GM21381 (cell line): ENCODE data around the gene LRP8.
"Not testable (repeated sequence)": the region's sequence is repeated elsewhere in the genome, so short reads cannot be mapped to it uniquely, and the experiment has no call there.

Experiments
- ATAC-seq: cut with Tn5 transposase; IDR thresholded peaks from one replicate; pipeline ENCODE4 v1.9.1; 2021; ENCODE audit warnings: mild to moderate bottlenecking, moderate library complexity; ENCODE audit not compliant: unreplicated experiment

LRP8 gene

DNA sequence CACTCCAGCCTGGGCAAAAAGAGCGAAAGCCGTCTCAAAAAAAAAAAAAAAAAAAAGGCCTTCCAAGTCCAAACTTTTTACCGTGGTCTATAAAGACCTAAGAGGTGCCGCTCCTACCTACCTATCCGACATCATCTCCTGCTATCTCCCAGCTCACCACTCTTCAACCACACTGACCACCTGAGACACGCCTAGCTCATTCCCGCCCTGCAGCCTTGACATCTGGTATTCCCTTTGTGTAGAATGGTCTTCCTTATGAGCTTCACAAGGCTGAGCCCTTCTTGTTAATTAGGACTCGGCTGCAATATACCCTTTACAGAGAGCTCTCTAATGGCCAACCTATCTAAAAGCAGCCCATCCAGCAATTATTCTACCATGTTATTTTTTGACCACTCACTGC is 90.2 kb downstream of the LRP8 start:
- no peak for ATAC-seq

DNA sequence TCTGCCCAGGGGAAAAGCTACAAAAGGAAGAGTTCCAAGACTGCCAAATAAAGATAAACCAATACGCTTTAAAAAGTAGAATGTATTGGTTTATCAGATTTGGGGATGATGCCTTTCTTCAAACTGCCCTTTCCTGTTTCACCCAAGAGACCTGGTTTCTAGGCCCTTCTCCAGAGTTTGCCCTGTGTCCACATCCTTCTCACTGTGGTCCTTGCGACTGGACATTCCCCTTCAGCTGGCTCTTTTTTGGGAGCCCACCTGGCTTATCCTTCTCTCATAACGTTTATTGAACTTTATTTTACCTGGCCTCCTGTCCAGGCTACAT is 106.9 kb downstream of the LRP8 start:
- no peak for ATAC-seq

DNA sequence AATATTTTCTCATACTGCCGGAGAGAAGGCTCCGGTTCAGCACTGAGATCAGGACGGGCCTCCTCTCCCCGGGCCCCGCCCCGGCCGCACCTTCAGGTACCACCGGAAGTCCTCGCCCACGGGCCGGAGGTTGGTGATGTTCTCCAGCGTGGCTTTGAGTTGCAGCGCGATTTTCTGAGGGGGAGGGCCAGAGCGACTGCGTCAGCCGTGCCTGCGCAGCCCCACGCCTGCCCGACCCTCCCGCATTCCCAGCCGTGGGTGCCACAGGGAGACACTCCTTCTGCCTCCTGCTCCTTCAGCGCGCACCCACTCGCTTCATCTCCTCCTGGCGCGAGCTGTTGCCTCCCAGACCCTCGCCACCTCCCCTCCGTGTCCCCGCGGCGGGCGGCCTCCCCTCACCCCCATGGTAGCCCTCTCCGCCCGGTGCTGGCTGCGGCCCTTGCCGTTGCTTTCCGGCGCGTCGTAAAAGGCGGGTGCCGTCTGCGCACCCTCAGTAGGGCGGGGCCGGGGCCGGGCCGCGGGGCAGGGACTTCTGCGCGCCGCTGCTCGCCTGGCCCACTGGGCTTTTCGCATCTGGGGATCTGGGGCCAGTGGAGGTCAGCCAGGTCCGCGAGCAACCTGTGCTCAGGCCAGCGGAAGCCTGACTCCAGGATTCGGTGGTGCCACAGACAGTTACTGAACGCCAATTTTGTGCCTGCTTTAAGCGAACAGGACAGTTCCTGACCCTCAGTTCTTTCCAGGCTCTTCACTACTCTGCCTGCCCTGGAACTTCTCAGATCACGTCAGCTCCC is 107.5 kb downstream of the LRP8 start, which contains the start of gene CZIB:
CZIB (minus strand) TSS at position 464 of the 791 bp plus-strand sequence; CDS start at position 405, 59 bp downstream.
- peak; percentile 92 for ATAC-seq

DNA sequence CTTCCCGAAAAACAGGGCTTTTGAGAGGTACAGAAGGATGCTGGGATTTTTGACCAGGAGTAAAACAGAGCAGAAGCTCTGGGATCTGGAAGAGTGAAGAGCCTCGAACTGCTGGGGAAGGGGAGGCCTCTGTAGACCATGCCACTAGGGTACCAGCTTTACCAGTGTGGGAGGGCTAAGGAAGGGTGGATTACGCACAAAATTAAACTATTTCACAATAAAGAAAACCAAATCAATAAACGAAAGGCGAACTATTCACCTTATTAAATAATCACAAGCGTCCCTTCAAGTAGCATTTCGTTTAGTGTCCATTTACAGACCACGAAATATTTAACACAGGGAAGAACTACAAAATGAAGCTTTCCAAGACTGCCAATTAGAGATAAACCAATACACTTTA is 108.2 kb downstream of the LRP8 start:
- no peak for ATAC-seq

DNA sequence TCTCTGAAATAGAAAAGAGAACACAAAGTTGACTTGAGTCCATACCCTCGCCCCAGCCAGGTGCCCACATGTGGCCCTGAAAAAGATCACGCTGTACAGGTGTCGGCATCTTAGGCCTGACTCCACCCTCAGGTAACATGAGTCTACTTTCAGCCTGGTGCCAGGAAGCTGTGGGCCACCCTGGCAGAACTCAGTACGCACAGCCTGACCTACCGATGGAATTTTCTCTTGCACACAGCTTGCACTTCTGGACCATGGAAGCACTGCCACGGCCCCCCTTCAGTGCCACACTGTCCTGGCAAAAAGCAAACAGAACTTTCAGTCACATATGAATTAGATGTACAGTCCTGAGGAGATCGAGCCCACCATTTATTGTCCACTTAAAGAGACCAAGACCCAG is 109.7 kb downstream of the LRP8 start:
- ATAC-seq = no peak

DNA sequence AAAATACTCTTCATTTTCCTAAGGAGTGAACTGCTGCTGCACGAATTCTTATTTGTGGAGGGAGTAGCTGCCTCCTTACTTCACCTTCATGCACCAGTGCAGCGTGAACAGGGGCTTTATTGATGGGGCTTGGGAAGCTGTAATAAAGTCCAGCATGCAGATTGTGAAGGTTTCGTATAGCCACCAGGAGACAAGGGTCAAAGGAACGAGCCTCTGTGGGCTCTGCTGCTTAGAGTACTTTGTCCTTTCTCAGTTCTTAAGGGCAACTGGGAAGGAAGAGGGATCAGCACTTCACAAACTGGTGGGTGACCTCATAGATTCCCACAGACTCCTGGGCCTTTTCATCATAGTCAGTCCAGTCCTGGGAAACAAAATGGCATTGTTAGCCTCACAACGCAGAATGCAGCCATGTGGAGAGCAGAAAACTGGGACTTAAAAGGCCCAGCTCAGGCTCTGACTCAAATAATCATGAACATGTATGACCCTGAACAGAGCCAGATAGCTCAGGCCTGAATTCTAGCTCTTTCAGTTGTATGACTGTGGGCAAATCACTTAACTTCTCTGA is 113.4 kb downstream of the LRP8 start:
- no peak for ATAC-seq

DNA sequence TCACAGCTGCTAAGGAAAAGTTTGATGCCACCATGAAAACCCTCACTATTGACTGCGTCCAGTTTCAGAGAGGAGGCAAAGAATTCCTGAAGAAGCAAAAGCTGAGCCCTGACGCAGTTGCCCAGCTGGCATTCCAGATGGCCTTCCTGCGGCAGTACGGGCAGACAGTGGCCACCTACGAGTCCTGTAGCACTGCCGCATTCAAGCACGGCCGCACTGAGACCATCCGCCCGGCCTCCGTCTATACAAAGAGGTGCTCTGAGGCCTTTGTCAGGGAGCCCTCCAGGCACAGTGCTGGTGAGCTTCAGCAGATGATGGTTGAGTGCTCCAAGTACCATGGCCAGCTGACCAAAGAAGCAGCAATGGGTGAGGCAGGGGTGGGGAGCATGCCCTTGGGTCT is 116.9 kb downstream of the LRP8 start:
- no peak for ATAC-seq

DNA sequence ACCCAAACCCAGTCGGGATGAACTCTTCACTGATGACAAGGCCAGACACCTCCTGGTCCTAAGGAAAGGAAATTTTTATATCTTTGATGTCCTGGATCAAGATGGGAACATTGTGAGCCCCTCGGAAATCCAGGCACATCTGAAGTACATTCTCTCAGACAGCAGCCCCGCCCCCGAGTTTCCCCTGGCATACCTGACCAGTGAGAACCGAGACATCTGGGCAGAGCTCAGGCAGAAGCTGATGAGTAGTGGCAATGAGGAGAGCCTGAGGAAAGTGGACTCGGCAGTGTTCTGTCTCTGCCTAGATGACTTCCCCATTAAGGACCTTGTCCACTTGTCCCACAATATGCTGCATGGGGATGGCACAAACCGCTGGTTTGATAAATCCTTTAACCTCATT is 117.5 kb downstream of the LRP8 start:
- no peak for ATAC-seq

DNA sequence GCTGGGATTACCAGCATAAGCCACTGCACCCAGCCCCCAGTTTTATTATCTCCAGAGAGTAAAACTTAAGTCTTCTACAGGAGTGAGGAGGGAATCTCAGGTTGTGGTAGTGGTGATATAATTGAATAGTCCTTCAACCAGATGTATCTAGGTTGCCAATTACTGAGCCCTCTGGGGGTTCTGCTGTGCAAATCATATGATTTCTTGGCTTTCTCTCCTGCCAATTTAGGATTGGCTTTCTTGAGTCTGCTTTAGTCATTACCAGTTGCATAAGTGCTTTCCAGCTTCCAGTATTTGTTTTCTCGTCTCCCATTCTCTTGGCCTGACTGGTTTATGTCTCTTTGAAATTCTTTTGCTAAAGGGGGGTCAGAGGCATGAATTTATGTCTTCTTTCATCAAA is 120.1 kb downstream of the LRP8 start:
- no peak for ATAC-seq

DNA sequence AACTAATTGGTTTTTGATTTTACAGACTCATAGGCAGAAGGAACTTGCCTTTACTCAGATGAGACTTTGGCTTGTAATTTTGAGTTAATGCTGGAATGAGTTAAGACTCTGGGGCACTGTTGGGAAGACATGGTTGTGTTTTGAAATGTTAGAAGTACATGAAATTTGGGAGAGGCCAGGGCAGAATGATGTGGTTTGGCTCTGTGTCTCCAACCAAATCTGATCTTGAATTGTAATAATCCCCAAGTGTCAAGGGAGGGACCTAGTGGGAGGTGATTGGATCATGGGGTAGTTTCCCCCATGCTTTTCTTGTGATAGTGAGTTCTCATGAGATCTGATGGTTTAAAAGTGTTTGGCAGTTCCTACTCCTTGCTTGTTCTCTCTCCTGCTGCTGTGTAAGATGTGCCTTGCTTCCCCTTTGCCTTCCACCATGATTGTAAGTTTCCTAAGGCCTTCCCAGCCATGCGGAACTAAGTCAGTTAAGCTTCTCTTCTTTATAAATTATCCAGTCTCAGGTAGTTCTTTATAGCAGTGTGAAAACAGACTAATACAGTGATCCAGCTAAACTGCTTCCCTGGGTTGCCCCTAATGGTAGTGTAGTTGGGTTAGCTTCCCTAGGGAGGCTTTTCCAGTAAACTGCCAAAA is 121.0 kb downstream of the LRP8 start:
- ATAC-seq = no peak

DNA sequence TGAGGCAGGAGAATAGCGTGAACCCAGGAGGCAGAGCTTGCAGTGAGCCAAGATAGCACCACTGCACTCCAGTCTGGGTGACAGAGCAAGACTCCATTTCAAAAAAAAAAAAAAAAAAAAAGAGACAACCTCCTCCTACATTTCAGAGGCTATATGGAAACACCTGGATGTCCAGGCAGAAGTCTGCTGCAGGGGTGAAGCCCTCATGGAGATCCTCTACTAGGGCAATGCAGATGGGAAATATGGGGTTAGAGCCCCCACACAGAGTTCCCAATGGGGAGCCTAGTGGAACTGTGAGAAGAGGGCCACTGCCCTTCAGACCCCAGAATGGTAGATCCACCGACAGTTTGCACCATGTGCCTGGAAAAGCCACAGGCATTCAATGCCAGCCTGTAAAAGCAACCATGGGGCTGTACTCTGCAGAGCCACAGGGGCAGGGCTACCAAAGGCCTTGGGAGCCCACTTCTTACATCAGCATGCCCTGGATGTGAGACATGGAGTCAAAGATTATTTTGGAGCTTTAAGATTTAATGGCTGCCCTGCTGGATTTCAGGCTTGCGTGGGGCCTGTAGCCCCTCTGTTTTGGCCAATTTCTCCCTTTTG is 121.7 kb downstream of the LRP8 start:
- not testable (repeated sequence) for ATAC-seq

DNA sequence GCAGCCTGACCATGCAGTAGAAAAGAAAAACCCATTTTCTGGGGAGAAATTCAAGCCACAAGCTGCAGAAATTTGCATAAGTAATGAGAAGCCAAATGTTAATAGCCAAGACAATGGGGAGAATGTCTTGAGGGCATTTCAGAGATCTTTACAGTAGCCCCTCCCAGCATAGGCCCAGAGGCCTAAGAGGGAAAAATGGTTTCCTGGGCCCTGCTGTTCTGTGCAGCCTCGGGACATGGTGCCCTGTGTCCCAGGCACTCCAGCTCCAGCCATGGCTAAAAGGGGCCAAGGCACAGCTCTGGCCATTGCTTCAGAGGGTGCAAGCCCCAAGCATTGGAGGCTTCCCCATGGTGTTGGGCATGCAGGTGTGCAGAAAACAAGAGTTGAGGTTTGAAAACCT is 122.4 kb downstream of the LRP8 start:
- not testable (repeated sequence) for ATAC-seq

DNA sequence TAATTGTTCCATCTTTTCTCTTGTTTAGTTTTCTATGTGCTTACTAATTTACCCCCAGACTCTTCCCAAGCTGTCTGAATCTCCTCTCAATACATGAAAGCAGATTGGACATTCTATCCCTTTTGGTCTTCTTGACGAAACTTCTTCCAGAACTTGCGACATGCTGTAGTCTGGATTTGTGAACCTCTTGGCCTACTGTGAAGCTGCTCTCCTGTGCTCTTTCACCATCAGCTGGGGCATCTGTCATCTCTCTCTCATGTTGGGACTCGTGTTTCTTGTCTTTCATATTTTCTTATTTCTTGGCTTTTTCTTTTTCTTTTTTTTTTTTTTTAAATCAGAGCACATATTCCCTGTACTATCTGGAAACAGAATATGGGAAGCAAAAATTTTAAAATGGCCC is 124.4 kb downstream of the LRP8 start:
- ATAC-seq = no peak

DNA sequence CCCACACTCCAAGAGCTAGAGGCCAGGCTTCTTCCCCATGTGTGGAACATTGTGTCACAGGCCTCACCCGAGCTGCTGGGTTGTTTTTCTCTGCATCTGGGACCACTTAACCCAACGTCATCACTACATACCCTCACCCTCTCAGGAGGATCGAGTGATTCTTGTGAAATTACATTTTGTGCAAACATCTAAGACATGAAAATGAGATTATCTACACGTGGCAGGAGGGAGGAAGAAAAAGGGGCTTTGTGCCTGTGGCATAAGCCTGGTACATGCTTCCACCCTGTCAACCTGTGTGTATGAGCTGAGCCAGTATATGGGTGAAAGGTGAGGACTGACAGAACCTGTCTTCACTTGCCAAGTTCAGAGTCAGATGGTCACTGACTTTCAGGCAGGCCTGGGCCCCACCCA is 129.6 kb downstream of the LRP8 start:
- no peak for ATAC-seq

DNA sequence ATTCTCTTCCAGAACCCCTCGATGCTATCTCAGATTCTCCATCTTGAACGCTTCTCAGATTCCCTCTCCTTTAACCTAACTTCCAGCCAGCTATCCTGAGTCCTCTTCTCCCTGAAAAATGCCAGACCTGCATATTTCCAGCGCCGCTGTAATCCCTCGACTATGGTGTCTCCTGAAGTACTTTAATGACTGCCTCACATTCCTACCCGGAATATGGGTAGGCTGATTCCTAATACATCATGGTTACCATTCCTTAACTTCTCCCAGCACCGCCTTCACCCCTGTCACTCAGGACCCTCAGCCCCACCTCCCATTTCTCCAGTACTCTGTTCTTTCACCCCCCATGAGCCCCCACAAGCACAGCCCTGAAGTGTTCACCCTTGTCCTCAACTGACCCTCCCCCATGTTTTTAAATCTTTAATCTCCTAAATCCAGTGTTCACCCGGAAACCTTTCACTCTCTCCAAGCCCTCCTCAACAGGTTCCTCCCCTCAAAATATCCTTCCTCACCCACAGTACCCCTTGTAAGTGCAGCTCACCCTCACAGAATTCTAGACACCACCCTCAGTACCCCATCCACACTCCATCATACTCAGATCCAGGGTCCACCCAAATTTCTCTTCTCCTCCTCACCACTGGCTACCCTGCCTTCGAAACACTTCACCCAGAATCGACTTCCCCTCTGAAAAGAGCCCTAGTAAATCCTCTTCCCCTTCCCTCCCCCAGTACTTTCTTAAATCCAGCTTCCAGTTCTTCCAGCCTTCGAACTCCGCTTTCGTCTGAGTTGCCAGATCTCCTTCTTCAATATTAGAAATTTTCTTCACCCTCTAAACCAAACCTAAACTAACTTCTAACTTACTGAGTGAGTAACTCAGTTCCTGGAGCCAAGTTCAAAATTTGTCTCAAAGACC is 130.3 kb downstream of the LRP8 start:
- no peak for ATAC-seq

DNA sequence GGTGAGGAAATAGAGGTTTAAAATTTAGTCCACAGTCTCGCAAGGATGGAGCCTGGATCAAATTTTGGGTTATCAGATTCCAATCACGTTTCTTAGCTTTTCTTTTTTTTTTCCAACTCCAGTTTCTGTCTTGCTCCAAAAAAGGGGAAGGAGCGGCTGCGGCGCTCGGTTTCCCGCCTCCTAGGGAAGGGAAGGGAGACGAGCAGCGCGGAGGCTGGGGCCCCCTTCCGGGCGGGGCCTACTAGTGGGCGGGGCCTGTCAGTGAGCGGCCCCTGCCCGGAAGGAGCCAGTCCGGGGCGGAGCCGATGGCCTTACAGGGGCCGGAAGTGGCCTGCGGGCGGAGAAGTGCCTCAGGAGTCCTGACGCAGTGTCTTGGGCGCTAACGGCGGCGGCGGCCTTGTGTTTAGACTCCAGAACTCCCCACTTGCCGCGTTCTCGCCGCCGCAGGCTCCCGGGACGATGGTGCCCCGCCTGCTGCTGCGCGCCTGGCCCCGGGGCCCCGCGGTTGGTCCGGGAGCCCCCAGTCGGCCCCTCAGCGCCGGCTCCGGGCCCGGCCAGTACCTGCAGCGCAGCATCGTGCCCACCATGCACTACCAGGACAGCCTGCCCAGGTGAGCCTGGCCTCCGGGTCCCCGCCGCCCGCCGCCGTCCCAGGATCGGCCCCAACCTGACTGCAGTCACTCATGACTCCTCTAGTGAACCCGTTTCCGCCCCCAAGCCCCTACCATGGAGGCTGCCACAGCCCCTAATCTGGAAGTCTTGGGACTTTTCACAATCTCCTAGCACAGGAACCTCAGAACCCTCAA is 131.2 kb downstream of the LRP8 start, which contains the start of gene CPT2:
CPT2 (plus strand) TSS at position 340 of the 806 bp plus-strand sequence; CDS start at position 460, 120 bp downstream.
- peak; percentile 99 for ATAC-seq

DNA sequence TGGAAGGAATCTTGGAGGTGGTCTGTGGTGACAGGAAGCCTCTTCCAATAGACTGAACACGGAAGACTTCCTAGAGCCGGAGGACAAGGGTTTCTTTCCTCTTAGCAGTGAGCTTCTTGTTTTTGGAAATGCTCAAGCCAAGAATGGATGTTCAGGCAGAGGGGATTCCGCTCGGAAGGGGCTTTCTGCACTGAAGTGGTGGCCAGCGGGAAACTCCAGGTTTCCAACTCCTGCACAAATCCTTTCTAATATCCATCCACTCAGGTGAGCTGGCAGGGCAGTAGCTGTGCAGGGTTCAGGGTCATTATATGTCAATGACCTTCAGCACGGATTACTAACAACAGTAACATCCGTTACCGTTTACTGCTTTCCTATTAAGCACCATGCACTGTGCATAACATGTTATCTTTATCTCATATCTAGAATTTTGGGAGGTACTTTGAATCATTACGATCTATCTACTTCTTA is 131.8 kb downstream of the LRP8 start:
- peak; percentile 8 for ATAC-seq

DNA sequence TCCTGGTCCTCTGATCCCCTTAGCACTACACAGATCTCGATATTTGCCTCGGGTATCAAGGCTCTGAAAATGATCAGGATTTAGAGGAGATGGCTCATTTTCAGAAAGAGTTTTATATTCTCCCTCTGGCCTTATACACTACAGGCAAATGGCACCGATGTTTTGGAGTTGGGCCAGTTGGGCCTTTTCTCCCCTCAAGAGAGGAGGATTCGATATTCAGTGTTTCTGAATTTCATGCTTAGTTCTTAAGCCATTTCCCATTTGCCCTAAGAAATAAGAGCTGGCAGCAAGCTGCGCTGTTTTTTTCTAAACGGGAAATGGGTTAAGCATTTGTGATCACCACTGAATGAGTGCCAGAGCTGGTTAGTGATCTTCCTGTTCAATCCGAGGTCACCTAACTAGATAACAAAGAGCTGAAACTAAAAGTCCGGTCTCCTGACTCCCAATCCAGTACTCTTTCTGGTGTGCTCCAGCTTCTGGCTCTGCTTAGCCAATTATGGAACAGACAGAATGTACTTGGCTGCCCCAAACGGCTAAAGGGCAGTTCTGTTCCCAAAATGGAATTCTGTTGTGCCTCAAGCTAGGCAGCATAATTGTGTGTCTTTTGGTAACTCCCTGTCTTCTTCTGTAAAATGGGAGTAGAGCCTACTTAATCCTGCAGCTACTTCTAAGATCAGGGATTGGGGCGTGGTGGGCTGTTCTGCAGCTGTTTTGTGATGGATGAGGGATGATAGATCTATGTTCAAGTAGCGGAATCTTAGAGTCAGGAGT is 132.4 kb downstream of the LRP8 start:
- no peak for ATAC-seq
